ENCODE data around the gene PACSIN1. TPM values are rescaled to one million over a fixed set of nuclear protein-coding genes. Genes with fewer than 3 reads are reported as not detected.

The PACSIN1 gene
- total and polyA plus RNA-seq, 10 of the 15 experiments (the other 5 are each of a cell fraction or from before 2014, with no cell fraction given) = 0.50 to 9.4 (median 2.8) TPM

GRCh38 chr6:34525431-34526175 is 59.7 kb downstream of the PACSIN1 start:
- TF ChIP-seq MEF2A (IDR thresholded peaks at IDR 0.05; ENCODE audit: insufficient read depth, low read depth, low read length) = no peak
- no peak for TF ChIP-seq KDM1A (IDR thresholded peaks at IDR 0.05; ENCODE audit: borderline replicate concordance)
- no peak for TF ChIP-seq CBFB (IDR thresholded peaks at IDR 0.05; ENCODE audit: low read depth)
- TF ChIP-seq IRF5 (IDR thresholded peaks at IDR 0.05; ENCODE audit: borderline replicate concordance) = no peak
- no peak for TF ChIP-seq TCF12 (IDR thresholded peaks at IDR 0.05; ENCODE audit: low read depth, low read length)
- TF ChIP-seq DPF2 (IDR thresholded peaks at IDR 0.05) = no peak
- no peak for TF ChIP-seq RAD51 (IDR thresholded peaks at IDR 0.05)
- TF ChIP-seq REST (IDR thresholded peaks at IDR 0.05; ENCODE audit: low read depth, low read length) = no peak
- TF ChIP-seq ATF3 (IDR thresholded peaks at IDR 0.05; ENCODE audit: borderline replicate concordance, extremely low read depth, low read depth, low read length) = no peak
- TF ChIP-seq MLLT1 (IDR thresholded peaks at IDR 0.05) = no peak
- no peak for FAIRE-seq
- H3K27ac ChIP-seq (ENCODE audit: control insufficient read depth, insufficient read depth) = no peak overlapping the region
- POLR2A ChIA-PET = no interaction called here
- H2AFZ ChIP-seq (ENCODE audit: control insufficient read depth, low read depth, low read length) = no peak overlapping the region
- ATAC-seq = no peak
- no peaks in the 10 kb centered on the region for H3K79me2 ChIP-seq (ENCODE audit: control insufficient read depth, insufficient read depth, low read length)
- H4K20me1 ChIP-seq (ENCODE audit: control insufficient read depth, insufficient read depth) = no peaks in the 10 kb centered on the region
- no peak overlapping the region for H3K4me2 ChIP-seq (ENCODE audit: control insufficient read depth, insufficient read depth)
- in situ Hi-C loops (cut with MboI) = no loop called here
- RAD21 ChIA-PET (ENCODE audit: unreplicated experiment) = no interaction called here
- BruUV-seq (replicated peaks) = no TSS peak
- no peak overlapping the region for H3K9ac ChIP-seq (ENCODE audit: control insufficient read depth, insufficient read depth, low read length)
- CTCF ChIA-PET = interaction anchor here (0.7 to 3.0 kb wide), 4 partner anchors 50 to 447 kb away, joined by 3 to 27 read pairs (median 3); no protein-coding TSS in a partner anchor
- no peaks in the 10 kb centered on the region for H3K4me1 ChIP-seq (ENCODE audit: control insufficient read depth, insufficient read depth, low read length)
- intact Hi-C loops (cut with micrococcal nuclease; ENCODE audit: unreplicated experiment) = loop anchor here (5.0 kb wide), 1 partner anchor 617 kb away; the partner anchor contains the start of gene TCP11
- H3K4me3 ChIP-seq = no peak overlapping the region
- no peak for DNase-seq (ENCODE audit: low read depth, low spot score)
- no peaks in the 10 kb centered on the region; a peak in 1 of 4 replicates for H3K27me3 ChIP-seq (replicated peaks in 1 of 2; ENCODE audit: control insufficient read depth in 2 of 2, insufficient read depth in 2 of 2, low read length in 1 of 2)
- H3K36me3 ChIP-seq (ENCODE audit: control insufficient read depth in 2 of 2, insufficient read depth in 2 of 2, low read length in 1 of 2) = no peaks in the 10 kb centered on the region
- SMC1A ChIA-PET (ENCODE audit: uncharacterized antibody, unreplicated experiment) = interaction anchor here (2.6 to 3.0 kb wide), 2 partner anchors 65 to 85 kb away, joined by 7 to 19 read pairs; no protein-coding TSS in a partner anchor
- no peaks in the 10 kb centered on the region for H3K9me3 ChIP-seq (replicated peaks; ENCODE audit: control insufficient read depth, insufficient read depth, low read length)
- WGBS (ENCODE audit: insufficient coverage, insufficient replicate concordance, low lambda C conversion rate, missing lambda C conversion rate) = 71% methylated on average over 13 of the region's 13 CpGs

Measured in GM12878 (cell line).